ENCODE measurements around the gene ZNF573. TPM values are rescaled to one million over a fixed set of nuclear protein-coding genes. Genes with fewer than 3 reads are reported as not detected.

The ZNF573 gene
- total and polyA plus RNA-seq, 2 of the 13 experiments (the other 11 are each of a cell fraction or from before 2014, with no cell fraction given), result 3.1 to 9.3 TPM

DNA sequence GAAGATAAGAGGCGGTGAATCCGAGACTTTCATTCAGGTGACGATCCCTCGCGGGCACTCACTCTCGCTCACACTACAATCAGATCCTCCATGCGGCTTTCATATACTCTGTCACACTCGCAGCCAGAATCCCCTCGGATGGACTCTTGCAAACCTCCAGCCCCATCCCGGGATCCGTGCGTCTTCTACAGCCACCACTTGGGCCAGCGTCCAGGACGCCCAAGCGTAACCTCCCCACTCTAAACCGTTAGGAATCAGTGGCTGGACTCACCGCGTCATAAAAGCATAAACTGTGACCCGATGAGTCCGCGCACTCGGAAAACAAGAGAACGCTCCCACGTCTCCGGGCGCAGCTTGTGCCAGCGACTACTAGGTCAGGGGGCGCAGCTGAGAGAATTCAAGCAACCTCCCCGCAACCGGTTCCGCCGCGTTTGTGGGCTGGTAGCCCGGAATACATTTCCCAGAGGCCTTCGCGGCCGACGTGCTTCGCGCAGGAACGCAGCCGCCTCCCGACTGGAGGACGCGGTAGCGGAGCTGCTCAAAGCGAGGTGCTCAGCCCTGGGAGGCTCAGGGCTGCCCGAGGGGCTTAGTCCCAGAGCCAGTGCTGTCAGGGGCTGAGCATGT is 87.4 kb downstream of the ZNF573 start (continued):
- TF ChIP-seq, protein P1, sequence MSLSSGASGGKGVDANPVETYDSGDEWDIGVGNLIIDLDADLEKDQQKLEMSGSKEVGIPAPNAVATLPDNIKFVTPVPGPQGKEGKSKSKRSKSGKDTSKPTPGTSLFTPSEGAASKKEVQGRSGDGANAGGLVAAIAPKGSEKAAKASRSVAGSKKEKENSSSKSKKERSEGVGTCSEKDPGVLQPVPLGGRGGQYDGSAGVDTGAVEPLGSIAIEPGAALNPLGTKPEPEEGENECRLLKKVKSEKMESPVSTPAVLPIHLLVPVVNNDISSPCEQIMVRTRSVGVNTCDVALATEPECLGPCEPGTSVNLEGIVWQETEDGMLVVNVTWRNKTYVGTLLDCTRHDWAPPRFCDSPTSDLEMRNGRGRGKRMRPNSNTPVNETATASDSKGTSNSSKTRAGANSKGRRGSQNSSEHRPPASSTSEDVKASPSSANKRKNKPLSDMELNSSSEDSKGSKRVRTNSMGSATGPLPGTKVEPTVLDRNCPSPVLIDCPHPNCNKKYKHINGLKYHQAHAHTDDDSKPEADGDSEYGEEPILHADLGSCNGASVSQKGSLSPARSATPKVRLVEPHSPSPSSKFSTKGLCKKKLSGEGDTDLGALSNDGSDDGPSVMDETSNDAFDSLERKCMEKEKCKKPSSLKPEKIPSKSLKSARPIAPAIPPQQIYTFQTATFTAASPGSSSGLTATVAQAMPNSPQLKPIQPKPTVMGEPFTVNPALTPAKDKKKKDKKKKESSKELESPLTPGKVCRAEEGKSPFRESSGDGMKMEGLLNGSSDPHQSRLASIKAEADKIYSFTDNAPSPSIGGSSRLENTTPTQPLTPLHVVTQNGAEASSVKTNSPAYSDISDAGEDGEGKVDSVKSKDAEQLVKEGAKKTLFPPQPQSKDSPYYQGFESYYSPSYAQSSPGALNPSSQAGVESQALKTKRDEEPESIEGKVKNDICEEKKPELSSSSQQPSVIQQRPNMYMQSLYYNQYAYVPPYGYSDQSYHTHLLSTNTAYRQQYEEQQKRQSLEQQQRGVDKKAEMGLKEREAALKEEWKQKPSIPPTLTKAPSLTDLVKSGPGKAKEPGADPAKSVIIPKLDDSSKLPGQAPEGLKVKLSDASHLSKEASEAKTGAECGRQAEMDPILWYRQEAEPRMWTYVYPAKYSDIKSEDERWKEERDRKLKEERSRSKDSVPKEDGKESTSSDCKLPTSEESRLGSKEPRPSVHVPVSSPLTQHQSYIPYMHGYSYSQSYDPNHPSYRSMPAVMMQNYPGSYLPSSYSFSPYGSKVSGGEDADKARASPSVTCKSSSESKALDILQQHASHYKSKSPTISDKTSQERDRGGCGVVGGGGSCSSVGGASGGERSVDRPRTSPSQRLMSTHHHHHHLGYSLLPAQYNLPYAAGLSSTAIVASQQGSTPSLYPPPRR (CRISPR knock-in tag; IDR thresholded peaks at IDR 0.05; ENCODE audit: borderline replicate concordance), result peak; percentile 34; the same call in 1 of the 2 replicates
- TF ChIP-seq ZNF138 (CRISPR knock-in tag; IDR thresholded peaks at IDR 0.05; ENCODE audit: low read depth) (peak; percentile 1; the same call in 1 of the 2 replicates), NFE2 (CRISPR knock-in tag; IDR thresholded peaks at IDR 0.05) (no peak), FOXO4 (CRISPR knock-in tag; conservative IDR thresholded peaks at IDR 0.05) (no peak), GMEB2 (CRISPR knock-in tag; IDR thresholded peaks at IDR 0.05; ENCODE audit: low read depth) (peak; percentile 93), TEAD2 (CRISPR knock-in tag; IDR thresholded peaks at IDR 0.05) (no peak), ZNF329 (CRISPR knock-in tag; IDR thresholded peaks at IDR 0.05; ENCODE audit: low read depth) (no peak), ZNF660 (CRISPR knock-in tag; IDR thresholded peaks at IDR 0.05; ENCODE audit: borderline replicate concordance, low read depth) (no peak), YY1 (IDR thresholded peaks at IDR 0.05; ENCODE audit: insufficient read depth, insufficient replicate concordance, low read depth, low read length) (peak; percentile 76), PHF20 (CRISPR knock-in tag; IDR thresholded peaks at IDR 0.05) (peak; percentile 82), SNAPC2 (CRISPR knock-in tag; IDR thresholded peaks at IDR 0.05) (0 out of 2 replicates have a peak, but pooled peaks have one; percentile 51), SP5 (CRISPR knock-in tag; IDR thresholded peaks at IDR 0.05; ENCODE audit: borderline replicate concordance, low read depth) (no peak), SRSF1 (optimal IDR thresholded peaks at IDR 0.05; ENCODE audit: low read depth, low read length) (peak; percentile 56), ZKSCAN1 (IDR thresholded peaks at IDR 0.05; ENCODE audit: low read length) (no peak), ZFP41 (CRISPR knock-in tag; IDR thresholded peaks at IDR 0.05; ENCODE audit: borderline replicate concordance) (peak; percentile 28; the same call in 1 of the 2 replicates), NR2F6 (IDR thresholded peaks at IDR 0.05) (peak; percentile 33; the same call in 1 of the 2 replicates), NR2F6 (CRISPR knock-in tag; IDR thresholded peaks at IDR 0.05) (peak; percentile 37; the same call in 1 of the 2 replicates)
- TF ChIP-seq, protein P2, sequence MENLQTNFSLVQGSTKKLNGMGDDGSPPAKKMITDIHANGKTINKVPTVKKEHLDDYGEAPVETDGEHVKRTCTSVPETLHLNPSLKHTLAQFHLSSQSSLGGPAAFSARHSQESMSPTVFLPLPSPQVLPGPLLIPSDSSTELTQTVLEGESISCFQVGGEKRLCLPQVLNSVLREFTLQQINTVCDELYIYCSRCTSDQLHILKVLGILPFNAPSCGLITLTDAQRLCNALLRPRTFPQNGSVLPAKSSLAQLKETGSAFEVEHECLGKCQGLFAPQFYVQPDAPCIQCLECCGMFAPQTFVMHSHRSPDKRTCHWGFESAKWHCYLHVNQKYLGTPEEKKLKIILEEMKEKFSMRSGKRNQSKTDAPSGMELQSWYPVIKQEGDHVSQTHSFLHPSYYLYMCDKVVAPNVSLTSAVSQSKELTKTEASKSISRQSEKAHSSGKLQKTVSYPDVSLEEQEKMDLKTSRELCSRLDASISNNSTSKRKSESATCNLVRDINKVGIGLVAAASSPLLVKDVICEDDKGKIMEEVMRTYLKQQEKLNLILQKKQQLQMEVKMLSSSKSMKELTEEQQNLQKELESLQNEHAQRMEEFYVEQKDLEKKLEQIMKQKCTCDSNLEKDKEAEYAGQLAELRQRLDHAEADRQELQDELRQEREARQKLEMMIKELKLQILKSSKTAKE (CRISPR knock-in tag; IDR thresholded peaks at IDR 0.05; ENCODE audit: borderline replicate concordance), result no peak
- TF ChIP-seq, protein P3, sequence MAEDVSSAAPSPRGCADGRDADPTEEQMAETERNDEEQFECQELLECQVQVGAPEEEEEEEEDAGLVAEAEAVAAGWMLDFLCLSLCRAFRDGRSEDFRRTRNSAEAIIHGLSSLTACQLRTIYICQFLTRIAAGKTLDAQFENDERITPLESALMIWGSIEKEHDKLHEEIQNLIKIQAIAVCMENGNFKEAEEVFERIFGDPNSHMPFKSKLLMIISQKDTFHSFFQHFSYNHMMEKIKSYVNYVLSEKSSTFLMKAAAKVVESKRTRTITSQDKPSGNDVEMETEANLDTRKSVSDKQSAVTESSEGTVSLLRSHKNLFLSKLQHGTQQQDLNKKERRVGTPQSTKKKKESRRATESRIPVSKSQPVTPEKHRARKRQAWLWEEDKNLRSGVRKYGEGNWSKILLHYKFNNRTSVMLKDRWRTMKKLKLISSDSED (CRISPR knock-in tag; IDR thresholded peaks at IDR 0.05), result no peak

Measured in HepG2 (cell line).